Activated T-cell treated with anti-CD3 and anti-CD28 coated beads, Interleukin-2, amount 50 U/mL, for 48 hours (primary cell): Measurements from ENCODE around the gene MSI2.

ENCODE experiments used
- DNase-seq, 2 experiments: peaks; one replicate each; pipeline ENCODE4 v3.0.0-alpha.2; 2020

Gene MSI2

DNA sequence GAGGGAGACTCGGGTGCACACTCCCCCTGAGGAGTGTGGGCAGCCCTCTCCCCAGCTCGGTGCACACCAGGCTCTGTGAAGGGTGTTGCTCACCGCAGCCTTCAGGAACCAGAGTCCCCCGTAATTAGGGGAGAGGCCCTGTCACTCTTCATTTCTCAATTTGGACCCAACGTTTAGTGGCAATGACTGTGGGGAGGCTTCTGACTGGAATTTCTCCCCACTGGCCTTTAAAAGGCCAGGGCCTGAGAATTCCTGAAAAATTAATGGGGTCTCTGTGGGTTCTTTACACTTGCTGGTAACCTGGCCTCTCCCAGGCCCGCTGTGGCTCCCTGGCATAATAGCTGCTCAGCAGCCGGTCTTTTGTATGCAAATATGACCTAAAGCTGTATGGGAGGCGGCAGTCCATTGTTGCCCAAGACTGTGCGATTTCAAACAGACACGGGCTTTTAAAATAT, 209.7 kb downstream of the MSI2 start:
- DNase-seq, result no peak

GRCh38 chr17:57466521-57466920, 210.2 kb downstream of the MSI2 start:
- no peak for DNase-seq

- DNase-seq, result no peak
These were observed 210.9 kb downstream of the MSI2 start for GRCh38 chr17:57467226-57467625.

- DNase-seq, result no peak
These were observed 211.5 kb downstream of the MSI2 start for GRCh38 chr17:57467801-57468200.

- DNase-seq, result no peak
These were observed 212.8 kb downstream of the MSI2 start for GRCh38 chr17:57468932-57469775.

- no peak for DNase-seq
These were observed 214.6 kb downstream of the MSI2 start for GRCh38 chr17:57470906-57471305.

GRCh38 chr17:57471868-57472368, 215.6 kb downstream of the MSI2 start:
- no peak for DNase-seq

DNA sequence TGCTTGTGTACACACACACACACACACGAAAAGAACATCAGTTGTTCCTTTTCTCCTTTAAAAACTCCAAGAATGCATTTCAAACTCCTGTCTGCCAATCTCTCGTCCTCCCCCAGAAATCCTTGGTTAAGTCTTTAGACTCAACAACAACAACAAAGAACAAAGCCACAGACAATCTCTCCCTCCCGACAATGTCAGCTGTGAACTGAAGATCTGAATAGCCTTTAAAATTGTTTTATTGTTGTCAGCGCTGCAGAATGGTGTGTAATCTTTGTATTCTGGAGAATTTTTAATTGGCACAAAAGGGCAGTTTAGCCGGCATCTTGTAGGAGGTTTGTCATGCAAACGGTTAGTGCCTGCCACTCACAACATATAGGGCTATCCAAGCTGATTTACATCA, 219.5 kb downstream of the MSI2 start:
- no peak for DNase-seq

DNA sequence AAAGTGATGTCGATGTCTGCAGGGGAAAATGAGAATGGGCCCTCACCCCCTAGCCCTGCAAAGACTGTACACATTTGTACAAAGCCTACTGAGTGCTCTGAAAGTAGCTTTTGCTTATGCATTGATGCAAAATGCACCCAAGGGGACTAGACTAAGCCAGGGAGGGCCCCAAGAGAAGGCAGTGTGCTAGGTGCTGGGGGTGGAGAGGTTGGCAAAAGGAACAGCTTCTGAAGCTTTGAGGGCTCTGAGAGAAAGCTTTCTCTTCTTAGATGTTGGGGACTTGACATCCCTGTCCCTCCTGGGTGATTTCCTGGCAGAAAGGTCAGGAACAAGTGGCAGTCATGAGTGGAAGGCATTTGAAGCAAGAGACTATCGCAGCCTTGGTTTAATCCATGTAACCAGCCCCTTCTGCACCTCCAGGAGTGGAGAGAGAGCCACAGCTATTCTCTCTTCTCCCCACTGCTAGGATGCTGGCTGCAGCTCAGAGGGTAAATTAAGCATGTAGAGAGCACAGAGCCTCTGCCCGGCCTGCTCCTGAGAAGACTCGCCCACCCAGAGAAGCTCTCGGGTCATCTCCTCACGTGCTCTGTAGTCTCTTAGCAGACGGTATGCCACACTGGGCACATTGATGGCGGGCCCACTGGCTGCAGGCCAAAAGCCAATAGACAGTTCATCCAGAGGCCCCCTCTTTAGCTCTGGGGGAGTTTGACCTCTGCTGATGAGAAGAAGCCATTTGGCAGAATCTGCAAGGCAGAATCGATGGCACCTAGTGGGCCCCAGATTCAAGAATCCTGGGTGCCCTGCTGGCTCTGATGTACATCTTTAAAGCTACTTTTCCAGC, 221.4 kb downstream of the MSI2 start:
- DNase-seq, result no peak

DNA sequence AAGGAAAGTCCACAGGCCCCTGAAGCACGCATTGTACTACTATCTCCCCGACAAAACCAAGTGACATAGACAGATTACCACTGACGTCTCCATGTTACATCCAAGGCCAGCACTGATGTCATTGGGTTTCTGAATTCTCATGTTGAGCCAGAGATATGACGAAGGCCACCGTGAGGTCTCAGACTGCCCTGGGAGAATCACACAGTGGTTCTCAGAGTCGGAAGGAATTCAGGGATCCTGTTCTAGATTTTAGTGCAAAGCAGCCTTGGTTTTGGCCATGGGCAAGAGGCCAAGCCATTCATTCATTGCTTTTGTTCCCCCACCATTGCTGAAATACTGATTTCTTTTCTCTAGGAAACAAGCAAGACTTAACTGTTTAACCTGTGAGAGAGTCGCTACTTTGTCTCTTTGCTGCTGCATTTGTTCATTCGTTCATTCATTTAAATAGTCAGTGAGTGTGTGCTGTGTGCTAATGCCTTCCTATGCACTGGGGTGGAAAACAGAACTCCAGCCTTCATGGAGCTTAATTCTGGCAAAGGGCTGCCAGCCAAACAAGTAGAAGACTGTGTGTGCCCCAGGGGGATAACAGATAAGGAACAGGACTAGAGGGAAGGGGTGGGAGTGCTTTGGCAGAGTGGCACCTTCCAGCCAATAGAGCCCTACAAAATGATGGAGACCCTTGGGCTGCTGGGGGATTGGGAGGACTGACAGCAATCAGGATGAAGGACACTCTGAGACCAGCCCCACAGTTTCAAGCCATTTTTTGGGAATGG, 222.3 kb downstream of the MSI2 start:
- DNase-seq, result no peak

GRCh38 chr17:57480438-57481196, 224.3 kb downstream of the MSI2 start:
- DNase-seq, result no peak

- no peak for DNase-seq
These were observed 225.6 kb downstream of the MSI2 start for GRCh38 chr17:57481910-57482391.

DNA sequence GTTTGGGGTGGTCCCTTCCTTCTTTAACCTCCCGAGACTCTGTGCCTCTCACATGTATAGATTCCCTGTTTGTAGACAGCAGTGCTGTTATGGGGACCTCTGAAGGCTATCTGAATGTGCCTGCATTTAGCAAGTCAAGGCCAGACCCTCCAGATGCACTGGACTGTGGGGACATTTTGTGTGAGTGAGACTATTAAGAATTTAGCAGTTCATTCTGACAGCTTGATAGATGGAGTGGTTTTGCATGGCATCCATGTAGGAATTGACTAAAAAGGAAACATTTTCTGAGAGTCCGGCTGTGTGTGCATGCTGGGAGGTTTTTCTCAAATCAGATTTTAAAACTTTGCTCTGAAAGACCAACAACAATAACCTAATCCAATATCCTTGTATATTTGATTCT, 226.3 kb downstream of the MSI2 start:
- no peak for DNase-seq

- DNase-seq, result no peak
These were observed 227.9 kb downstream of the MSI2 start for GRCh38 chr17:57484081-57484666.

DNA sequence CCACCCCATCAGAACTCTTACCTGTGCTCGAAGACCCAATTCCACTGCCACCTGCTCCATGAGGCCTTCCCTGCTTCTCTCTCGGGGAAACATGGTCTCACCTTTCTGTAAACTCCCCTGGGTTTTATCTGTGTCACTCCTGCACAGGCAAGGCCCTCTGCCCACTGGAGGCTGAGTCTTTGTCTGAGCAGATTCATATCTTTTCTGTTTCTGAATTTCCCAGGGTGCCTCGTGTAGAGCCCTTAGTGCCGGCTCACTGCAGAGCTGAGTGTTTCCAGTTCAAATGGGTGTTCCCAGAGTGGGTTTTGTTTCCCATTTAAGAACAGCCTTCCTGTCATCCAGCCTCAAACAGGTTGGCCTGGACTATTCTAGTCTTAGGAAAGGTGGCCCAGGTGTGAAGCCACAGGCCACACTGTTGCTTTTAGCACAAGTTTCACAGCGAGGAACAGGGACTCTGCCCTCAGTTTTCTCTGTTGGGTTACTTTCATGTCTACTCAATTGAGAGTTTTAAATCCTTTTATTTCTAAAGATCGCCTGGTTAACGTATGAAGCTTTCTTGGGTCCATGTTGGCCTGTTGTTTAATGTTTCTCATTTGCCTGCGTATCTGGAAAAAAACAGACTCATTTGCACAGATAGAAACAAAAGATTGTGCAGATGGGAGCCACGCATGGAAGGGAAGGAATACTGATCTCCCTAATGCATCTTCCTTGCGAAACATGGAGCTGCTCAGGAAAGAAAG, 228.7 kb downstream of the MSI2 start:
- no peak for DNase-seq

DNA sequence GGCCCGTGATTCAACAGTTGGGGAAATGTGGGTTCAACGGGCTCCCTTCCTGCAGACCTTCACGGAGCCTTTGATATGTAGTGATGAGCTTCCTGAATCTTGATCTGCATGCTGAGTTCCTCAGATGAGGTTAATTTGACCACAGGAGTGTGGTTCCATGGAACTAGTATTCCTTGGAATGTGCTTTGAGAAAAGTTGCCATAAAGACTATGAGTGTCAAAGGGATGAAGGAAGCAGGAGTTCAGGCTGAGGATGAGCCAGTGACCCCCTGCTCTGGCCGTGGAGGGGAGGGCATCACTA, 229.2 kb downstream of the MSI2 start:
- no peak for DNase-seq

GRCh38 chr17:57485916-57486881, 229.9 kb downstream of the MSI2 start:
- DNase-seq, result no peak

DNA sequence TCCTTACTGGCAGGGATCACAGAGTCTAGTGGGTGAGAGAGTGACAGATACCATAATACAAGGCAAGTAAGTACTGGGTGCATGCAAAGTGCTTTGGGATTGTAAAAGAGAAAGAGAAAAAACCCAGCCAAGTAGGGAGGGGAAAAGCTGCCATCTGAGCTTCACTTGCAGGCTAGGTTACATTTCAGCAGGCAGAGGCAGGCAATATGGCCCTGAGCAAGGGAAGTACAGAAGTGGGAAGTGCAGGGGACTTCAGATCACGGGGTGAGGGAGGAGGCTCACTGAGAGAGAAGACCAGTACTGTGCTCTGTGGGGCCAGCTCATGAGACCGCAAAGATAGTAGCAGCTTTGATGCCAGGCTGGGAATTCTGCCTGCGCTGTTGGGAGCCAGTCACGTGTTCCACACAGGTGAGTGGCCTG, 230.6 kb downstream of the MSI2 start:
- no peak for DNase-seq

DNA sequence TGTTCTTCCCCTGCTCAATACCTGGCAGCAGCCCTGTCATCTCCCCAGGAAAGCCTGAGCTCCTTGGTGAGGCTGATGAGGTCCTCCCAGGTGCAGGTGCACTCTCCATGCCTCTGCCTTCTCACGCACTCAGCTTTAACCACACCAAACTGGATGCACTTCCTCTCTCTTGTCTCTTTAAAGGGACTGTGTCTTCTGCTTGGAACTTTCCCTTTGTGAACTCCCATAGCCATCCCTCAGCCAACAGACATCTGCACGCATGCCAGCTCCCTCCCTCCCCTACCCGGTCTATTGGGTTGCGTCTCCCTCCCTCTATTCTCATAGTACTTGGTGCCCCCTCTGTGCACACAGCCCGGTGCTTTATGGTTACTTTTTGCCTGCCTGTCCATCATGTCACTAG, 231.2 kb downstream of the MSI2 start:
- DNase-seq, result no peak

- DNase-seq, result no peak
These were observed 232.5 kb downstream of the MSI2 start for GRCh38 chr17:57488856-57489255.
